NCI-H128 (cell line): ENCODE results near the gene CDK5R1.
"Not testable (repeated sequence)": the region's sequence is repeated elsewhere in the genome, so short reads cannot be mapped to it uniquely, and the experiment has no call there.

ENCODE experiments used
- DNase-seq: peaks from one replicate; lab custom pipeline; 2025; ENCODE audit not compliant: unreplicated experiment; lab: John Stamatoyannopoulos, UW

The CDK5R1 gene

DNA sequence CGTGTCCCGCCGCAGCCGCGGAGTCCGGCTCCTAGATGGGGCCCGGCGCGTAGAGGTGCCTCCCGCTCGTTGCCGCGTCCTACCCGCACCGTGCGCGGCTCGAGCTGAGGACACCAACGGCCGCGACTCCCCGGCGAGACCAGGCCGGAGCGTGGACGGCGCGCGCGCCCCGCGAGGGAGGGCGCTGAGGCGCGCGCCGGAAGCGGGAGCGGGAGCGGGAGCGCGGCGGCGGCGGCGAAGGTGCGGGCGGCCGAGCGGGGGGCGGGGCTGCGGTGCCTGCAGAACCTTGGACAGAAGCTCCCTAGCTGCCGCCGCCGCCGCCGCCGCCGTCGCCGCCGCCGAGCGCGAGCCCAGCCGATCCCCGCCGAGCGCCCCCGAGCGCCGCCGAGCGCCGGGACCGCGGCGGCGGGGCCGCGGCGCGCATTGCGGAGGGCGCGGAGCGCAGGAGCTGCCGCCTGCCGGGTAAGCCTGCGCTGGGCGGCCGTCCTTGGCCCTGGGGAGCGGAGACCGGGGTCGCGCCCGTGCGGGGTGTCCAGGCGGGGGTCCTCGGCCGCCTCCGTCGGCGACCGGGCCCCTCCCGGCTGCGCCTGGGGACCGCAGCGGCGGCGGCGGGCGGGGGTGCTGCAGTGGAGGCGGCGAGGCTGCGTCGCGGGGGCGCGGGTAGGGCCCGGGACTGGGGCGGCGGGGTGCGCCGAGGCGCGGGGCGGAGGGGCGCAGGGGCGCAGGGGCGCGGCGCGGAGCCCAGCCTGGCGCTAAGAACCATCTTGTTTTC is at the start of gene CDK5R1:
Gene CDK5R1, plus strand, starts transcription at position 293 of the 772 bp plus-strand sequence. CDS start 628 bp downstream, outside the sequence.
- no peak for DNase-seq

DNA sequence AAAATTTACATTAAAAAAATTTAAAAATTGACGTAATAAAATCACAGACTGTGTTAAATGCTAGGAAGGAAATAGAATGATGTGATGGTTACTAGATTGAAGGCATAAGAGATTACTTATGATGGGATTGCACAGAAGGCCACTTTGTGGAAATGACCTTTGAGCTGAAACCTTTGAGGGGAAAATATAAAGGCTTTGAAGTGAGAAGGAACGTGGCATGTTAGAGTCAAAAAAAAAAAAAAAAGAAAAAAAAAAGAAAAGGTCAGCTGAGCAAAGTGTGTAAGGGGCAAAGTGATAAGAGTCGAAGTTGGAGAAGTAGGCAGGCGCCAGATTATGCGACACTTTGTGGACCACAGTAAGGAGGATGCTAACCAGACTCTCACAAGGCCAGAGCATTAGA is 46.1 kb upstream of the CDK5R1 start:
- no peak for DNase-seq

DNA sequence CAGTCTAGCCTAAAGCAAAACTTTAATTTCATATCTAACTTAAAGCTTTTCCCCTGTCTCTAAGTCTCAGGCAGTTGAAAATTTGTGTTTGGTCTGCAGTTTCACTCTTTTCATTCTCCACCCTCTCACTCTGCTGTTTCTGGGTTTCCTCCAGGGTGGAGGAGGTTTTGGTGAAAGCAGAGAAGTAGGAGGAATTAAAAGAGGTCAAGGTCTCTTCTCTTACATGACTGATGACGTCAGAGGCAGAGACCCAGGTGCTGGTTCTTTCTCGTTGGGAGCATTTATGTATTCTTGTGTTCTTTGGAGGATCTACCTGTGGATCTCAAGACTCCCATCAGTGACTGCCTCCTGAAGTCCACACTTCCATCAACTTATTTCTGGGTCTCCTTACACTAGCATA is 44.9 kb upstream of the CDK5R1 start:
- DNase-seq = no peak

DNA sequence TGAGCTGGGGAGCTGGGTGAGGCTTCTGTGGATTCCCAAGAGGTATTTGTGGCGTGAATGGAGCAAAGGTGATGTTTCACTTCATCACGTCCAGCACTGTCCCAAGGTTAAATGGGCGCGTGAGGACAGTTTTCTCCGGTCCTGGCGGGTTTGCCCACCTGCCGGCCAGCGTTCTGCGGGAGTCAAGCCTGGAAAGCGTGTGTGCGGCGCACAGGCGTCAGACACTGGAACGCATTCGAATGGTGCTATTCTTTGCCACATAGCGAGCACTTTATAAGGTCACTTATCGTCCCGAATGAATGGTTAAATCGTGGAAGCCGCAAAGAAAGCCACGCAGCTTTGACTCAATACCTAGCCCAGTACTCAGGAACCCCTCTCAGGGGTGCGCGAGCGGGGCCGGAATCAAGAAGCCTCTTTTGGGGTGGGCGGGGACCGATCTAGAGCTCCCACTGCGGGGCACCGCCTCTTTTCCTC is 42.9 kb upstream of the CDK5R1 start:
- DNase-seq = no peak

DNA sequence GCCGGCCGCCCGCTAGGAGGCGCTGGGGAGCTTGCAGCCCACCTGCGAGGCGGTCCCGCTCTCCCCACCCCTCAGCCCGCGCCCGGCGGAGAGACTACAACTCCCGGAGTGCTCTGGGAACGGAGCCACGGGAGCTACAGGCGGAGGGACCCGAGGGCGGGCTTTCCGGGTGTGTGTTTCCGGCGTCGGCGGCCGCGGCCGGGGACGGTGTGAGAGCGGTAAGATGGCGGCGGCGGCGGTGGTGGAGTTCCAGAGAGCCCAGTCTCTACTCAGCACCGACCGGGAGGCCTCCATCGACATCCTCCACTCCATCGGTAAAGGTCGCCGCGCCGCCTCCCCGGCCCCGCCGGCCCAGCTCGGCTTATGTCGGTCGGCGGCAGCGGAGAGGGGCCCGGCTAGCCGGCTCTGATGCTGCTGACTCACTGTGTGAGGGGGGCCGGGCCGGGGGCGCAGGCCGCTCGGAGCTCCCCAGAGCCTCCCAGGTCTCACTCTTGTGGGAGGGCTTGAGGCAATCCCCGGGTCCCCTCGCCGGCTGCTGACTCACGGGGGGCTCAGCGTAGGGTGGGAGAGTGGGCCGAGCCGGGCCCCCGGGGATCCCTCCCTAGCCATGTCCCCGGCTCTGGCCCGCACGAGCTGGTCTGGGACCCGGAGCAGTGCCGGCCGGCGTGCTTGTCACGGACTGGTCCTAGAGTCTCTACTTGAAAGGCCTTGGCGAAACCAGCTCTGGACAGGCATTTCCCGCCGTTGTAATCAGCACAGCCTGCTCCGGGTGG is 42.3 kb upstream of the CDK5R1 start, which contains the start of gene PSMD11:
Gene PSMD11, plus strand, starts transcription at position 210 of the 773 bp plus-strand sequence. Its CDS starts 14 bp downstream, at position 224.
- peak; percentile 88 for DNase-seq

DNA sequence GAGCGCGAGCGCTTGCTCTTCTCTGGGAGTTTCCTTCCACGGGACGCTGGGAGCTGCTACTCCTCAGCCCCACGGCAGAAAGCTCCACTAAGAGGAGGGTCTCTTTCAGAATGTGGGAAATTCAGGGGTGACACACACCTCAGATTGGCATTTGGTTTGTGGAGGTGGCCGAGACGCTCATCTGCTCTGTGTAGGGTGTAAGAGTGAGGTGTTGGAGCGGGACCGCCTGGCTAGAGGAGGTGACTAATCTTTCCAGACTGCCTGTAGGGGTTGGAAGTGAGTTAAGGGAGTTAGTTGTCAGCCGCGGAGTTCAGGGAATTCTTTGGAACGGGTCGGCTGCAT is 41.7 kb upstream of the CDK5R1 start:
- DNase-seq = no peak

DNA sequence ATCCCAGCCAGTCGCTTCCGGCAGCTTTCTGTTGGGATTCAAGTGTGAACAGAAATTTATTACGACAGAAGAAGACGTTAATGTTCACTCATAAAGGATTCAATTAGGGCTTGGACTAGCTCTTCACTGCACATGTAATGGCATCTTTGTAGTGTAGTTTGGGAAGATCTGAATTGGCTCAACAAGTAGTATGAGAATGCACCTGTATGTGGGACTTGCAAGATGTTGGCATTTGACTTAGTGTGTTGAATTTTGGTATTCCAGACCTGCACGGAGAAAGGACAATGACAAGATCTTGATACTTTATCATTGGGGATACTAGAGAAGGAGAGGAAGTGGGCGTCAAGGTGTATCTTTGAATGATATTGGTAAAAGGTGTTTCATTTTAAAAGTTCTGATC is 41.3 kb upstream of the CDK5R1 start:
- DNase-seq = no peak

DNA sequence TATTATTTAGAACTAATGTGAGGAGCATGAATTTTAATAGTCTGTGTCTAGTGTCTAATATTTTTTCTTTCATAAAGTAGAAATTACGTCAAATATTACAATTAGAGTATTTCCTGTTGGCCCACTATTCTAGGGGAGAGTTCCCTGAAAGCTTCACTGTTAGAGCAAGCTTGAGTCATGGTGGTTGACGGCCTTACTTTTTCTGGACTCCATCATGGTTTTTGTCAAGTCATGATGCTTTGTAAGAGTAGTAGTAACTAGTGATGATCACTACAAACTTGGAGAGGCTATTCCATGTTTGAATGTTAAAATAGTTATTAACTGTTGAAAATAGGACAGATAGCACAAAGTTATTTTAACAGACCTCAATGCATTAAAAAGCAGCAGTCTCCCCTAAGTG is 40.8 kb upstream of the CDK5R1 start:
- no peak for DNase-seq

DNA sequence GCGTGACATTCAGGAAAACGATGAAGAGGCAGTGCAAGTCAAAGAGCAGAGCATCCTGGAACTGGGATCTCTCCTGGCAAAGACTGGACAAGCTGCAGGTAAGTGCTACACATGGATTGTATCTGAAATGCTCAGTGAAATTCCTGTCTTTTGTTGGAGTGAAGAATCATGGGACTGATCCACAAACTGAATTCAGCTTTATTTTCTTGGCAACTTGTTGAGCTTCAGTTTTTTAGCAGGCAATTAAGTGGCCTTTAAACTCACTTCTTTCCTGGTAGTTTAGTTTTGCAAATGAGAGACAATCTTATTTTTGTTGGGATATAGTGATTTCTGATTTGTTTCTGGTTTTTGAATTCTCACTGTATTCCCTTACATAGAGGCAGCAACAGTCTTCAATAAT is 39.8 kb upstream of the CDK5R1 start:
- DNase-seq = no peak

DNA sequence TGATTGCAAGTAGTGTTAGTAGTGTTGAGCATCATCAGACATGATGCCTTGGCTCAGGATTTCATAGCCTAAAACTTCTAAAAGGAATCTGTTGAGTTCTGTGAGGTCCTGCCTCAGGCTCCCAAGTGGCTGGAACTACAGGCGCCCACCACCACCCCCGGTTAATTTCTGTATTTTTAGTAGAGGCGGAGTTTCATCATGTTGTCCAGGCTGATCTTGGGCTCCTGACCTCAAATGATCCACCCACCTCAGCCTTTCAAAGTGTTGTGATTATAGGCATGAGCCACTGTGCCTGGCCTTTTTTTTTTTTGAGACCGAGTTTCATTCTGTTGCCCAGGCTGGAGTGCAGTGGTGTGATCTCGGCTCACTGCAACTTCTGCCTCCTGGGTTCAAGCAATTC is 36.8 kb upstream of the CDK5R1 start:
- no peak for DNase-seq

DNA sequence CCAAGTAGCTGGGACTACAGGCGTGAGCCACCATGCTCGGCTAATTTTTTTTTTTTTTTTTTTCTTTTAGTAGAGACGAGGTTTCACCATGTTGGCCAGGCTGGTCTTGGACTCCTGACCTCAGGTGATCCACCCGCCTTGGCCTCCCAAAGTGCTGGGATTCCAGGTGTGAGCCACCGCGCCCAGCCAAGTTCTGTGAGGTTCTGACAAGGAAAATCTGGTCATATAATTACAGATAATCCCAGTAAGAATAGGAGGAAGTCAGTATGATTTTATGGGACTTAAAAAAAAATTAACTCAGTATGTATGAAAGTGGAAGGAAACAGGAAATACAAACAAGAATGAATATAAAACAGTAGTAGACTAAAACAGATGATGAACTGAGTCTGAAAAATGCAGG is 36.4 kb upstream of the CDK5R1 start:
- not testable (repeated sequence) for DNase-seq

DNA sequence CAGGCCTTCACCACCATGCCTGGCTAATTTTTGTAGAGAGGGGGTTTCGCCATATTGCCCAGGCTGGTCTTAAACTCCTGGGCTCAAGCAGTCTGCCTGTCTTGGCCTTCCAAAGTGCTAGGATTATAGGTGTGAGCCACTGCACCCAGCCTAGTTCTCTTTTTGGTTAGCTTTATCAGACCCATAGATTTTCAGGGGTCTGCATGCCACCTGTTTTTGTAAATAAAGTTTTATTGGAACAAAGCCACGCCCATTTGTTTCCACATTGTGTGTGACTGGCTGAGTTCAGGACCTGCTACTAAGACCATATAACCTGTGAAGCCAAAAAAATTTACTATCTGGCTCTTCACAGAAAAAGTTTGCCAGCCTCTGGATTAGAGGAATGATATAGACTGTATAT is 34.9 kb upstream of the CDK5R1 start:
- DNase-seq = no peak

DNA sequence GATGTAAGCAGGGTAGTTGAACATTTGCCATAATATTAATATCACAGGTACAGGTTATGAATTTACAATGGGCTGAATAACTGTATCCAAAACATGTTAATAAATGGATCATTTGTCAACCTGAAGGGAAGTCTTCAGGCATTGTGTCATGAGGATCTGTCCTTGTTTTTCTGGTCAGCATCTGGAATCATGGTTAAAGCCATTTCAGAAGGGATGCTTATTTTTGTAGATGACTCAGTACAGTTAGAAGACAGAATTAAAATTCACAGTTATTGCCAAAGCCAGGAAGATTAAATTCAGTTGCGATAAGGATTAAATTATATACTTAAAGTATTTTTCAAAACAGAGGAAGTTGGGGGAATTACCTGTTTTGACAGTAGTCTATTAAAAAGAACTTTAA is 34.5 kb upstream of the CDK5R1 start:
- no peak for DNase-seq

DNA sequence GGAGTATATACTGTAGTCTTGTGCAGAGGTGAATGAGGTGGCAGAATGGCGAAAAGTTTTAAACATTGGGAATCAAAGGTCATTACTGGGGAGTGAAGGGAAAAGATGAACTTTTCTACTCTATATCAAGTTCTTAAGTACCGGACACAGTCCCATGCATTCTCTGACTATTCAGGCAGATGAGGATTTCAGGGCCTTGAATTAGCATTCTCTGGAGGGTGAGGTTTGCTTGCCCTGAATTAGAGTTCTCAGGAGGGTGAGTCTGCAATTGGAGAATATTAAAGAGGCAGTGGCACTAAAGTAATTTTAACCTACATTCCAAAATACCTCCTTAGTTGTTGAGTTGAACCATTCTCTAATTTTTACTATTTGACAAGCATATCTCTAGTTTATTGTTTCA is 33.4 kb upstream of the CDK5R1 start:
- DNase-seq = no peak

DNA sequence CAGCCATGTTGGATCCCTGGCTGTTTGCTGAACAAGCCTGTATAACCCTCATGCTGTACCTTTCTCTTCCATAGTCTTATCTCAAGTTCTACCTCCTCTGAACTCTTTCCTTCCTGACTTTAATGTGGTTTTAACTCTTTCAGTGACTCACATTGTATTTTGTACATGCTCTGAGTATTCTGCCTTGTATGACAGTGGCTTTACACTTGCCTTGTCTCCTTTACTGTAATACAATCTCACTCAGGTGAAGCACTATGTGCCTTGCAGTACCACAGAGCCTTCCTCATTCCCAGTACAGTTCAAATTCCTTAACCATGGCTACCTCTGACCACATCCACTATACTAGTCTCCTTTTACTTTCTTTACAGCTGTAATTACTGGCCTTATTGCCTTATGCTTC is 28.4 kb upstream of the CDK5R1 start:
- no peak for DNase-seq

DNA sequence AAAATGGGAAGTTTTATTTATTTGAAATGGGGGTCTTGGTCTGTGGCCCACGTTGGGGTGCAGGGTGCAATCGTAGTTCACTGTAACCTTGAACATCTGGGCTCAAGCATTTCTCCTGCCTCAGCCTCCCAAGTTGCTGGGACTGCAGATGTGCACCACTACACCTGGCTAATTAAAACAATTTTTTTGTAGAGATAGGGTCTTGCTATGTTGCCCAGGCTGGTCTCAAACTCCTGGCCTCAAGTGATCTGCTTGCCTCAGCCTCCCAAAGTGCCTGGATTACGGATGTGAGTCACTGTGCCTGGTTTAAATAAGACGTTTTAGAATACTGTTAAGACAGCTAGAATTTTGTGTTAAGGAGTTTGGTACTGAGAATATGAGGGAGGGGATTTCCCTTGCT is 26.7 kb upstream of the CDK5R1 start:
- DNase-seq = no peak

DNA sequence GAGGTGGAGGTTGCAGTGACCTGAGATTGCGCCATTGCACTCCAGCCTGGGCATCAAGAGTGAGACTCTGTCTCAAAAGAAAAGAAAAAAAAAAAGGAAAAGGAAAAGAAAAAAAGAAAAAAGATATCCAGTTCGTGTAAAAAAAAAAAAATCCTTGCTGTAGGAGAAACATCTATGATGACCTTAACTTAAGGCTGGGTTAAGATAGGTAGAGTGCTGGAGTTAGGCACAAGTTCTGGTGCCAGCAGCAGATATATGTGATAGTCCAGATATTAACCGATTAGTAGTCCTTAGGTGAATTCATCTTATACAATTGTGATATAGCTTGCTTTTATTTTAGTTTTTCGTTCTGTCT is 25.3 kb upstream of the CDK5R1 start:
- no peak for DNase-seq

DNA sequence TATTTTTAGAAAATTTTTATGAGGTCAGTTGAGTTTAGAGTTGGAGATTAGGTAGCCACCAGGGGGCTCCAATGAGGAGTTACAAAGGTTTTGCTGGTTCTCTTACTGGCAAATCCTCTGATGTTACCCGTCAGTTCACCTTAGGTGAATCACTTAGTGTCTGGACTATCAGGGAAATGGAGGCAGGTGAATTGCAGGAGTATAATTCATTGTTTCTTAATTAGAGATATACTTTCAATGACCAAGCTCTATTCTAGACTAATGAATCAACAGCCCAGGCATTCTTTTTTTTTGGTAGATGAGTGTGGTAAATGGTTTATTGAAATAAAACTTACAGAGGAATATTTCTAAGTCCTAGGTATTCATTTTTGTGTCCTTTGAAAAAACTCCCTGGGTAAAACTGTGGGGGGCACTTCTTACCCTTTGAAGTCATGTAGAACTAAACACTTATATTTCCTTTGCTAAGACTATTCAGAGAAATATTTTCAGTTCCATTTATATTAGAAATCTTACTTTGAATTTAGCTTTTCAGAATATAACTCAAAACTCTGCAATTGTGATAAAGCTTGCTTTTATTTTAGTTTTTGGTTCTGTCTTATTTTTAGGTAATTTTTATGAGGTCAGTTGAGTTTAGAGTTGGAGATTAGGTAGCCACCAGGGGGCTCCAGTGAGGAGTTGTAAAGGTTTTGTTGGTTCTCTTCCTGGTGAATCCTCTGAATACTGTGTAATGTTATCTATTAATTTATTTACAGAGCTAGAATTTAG is 24.8 kb upstream of the CDK5R1 start:
- no peak for DNase-seq

DNA sequence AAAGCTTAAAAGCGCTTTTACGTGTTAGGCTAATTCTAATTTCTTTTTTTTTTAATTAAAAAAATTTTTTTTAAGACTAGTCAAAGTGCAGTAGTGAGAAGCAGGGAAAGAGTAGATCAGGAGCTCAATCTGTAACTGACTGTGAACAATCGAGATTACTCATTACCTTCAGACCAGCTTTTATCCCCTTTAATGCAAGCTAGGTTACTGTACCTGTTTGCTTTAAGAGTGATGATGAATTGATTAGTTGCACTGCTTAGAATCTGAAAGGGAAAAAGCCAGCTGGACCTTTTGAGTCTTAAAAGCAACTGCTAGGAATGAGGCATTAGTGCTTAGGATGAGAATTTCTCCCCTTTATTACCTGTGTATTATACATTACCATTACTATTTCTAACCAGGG is 23.5 kb upstream of the CDK5R1 start:
- DNase-seq = no peak

DNA sequence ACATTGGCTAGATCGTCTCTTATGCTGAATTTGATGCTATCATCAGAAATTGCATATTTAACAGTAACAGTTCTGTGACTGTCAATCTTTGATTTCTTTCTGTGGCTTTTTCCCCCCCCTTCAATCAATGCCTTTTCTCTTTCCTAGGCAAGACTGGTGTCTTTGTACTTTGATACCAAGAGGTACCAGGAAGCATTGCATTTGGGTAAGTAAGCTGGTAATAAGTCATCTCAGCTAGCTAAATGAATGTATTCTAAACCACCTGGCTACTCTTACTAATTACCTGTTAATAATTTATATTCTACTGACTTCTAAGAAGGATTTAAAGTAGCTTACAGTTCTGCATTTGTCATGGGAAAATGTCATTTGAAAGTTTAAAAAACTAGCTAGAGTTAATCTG is 22.4 kb upstream of the CDK5R1 start:
- no peak for DNase-seq

DNA sequence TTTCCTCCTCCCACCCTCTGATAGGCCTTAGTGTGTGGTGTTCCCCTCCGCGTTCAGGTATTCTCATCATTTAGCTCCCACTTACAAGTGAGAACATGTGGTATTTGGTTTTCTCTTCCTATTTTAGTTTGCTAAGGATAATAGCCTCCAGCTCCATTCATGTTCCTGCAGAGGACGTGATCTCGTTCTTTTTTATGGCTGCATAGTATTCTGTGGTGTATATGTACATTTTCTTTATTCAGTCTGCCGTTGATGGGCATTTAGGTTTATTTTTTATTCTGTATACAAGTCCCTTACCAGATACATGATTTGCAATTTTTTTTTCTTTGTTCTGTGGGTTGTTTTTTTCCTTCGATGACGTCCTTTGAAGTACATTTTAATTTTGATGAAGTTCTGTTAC is 18.8 kb upstream of the CDK5R1 start:
- no peak for DNase-seq
